Progenitor cell of endocrine pancreas (in vitro differentiated cells): Measurements from ENCODE around the gene DELE1. TPM values are rescaled to one million over a fixed set of nuclear protein-coding genes. Genes with fewer than 3 reads are reported as not detected.

Experiments used
- DNase-seq: peaks from one replicate; pipeline ENCODE4 v3.0.0; 2021; ENCODE audit warnings: low spot score; ENCODE audit not compliant: unreplicated experiment
- H3K27ac Mint-ChIP-seq: 2 replicates; pipeline ENCODE4 v1.8.0; 2021; ENCODE audit warnings: mild to moderate bottlenecking, moderate library complexity, mixed read lengths
- H3K27me3 Mint-ChIP-seq: 2 replicates; pipeline ENCODE4 v1.8.0; 2021; ENCODE audit warnings: mixed read lengths
- H3K36me3 Mint-ChIP-seq: 2 replicates; pipeline ENCODE4 v1.8.0; 2022; ENCODE audit warnings: mixed read lengths; ENCODE audit not compliant: insufficient read depth
- H3K4me1 Mint-ChIP-seq: 2 replicates; pipeline ENCODE4 v1.8.0; 2021; ENCODE audit warnings: low read depth, mixed read lengths
- H3K4me3 Mint-ChIP-seq: 2 replicates; pipeline ENCODE4 v1.8.0; 2021; ENCODE audit warnings: low read depth, mild to moderate bottlenecking, moderate library complexity, mixed read lengths
- H3K9me3 Mint-ChIP-seq: 2 replicates; pipeline ENCODE4 v1.8.0; 2021; ENCODE audit warnings: low read depth, mixed read lengths
- CTCF ChIP-seq: fragments of 200-600 bp; sonication (generic); IDR thresholded peaks from one replicate; pipeline ENCODE4 v1.5.0; 2021; ENCODE audit warnings: antibody characterized with exemption, mild to moderate bottlenecking; ENCODE audit not compliant: unreplicated experiment
- total RNA-seq: library from RNA; stranded (reverse); gene quantifications from 2 replicates; pipeline ENCODE4 v1.2.1, GENCODE V29; 2021

DELE1 gene
- total RNA-seq, 1 donor from 2014 or later = 86.1 TPM

DNA sequence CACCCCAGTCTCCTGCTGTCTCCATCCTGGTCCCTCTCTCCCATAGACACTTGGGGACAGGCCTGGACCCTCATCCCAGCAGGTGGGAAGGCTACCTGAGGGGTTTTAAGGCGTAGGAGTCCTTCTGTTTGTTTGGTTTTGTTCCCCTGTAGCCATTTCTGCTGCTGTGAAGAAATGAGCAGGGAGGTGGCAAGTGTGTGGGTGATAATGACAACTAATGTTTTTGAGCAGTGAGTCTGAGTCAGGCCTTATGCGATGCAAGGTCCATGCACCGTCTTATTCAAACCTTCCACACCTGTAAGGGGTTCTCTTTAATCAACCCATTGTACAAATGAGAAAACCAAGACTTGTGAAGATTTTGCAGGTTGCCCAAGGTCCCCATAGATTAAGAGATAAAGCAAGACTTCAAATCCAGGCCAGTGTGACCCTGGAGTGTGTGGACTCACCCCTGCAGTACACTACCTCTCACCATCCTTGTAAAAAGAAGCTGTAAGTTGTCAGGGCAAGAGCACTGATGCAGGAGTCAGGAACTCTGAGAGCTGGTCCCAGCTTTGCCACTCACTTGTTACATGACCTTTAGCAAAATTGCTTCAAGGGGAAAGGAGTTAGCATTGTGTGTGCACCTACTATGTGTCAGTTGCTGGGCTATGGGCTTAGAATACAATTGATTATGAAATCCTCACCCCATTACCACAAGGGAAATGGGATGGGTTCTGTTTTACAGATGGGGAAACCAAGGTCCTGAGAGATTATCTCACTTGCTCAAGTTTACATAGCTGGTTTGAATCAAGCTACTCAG is 26.7 kb downstream of the DELE1 start:
- peaks cover 1% of the 10 kb centered on the region for H3K4me1 Mint-ChIP-seq
- no peak for DNase-seq

GRCh38 chr5:141951332-141951781 is 27.7 kb downstream of the DELE1 start:
- H3K27ac Mint-ChIP-seq = no peak overlapping the region
- no peaks in the 10 kb centered on the region for H3K36me3 Mint-ChIP-seq
- no peaks in the 10 kb centered on the region for H3K4me1 Mint-ChIP-seq
- peak; percentile 59 for TF ChIP-seq CTCF
- no peak overlapping the region for H3K4me3 Mint-ChIP-seq
- DNase-seq = no peak
- H3K27me3 Mint-ChIP-seq = no peaks in the 10 kb centered on the region
- H3K9me3 Mint-ChIP-seq = no peaks in the 10 kb centered on the region

More for the DNA sequence above, 26.7 kb downstream of the DELE1 start:
- Mint-ChIP-seq H3K27me3 (no peaks in the 10 kb centered on the region), H3K9me3 (no peaks in the 10 kb centered on the region), H3K27ac (no peak overlapping the region), H3K4me3 (no peak overlapping the region), H3K36me3 (no peaks in the 10 kb centered on the region)
- TF ChIP-seq CTCF = no peak

GRCh38 chr5:141952020-141952419 is 28.3 kb downstream of the DELE1 start:
- Mint-ChIP-seq H3K27me3 (no peaks in the 10 kb centered on the region), H3K9me3 (no peaks in the 10 kb centered on the region), H3K4me3 (no peak overlapping the region), H3K36me3 (no peaks in the 10 kb centered on the region), H3K4me1 (no peaks in the 10 kb centered on the region), H3K27ac (no peak overlapping the region)
- no peak for DNase-seq
- TF ChIP-seq CTCF = no peak

DNA sequence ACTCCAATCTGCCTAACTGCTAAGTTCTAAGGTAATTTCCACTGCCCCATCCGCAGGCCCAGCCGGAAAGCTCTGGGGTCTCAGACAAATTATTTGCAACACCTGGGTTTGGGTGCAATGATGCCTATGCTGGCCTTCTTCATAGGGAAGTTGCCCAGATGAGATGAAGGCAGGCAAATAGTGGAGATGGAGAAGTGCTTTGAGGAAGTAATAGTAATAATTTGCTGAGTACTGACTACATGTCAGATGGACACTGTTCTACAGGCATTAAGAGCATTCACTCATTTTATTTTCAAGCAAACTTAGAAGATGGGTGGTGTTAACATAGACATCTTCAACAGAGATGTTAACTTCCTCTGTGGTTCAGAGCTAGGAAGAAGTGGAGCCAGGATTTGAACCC is 30.5 kb downstream of the DELE1 start:
- no peak overlapping the region for H3K4me3 Mint-ChIP-seq
- no peaks in the 10 kb centered on the region for H3K9me3 Mint-ChIP-seq
- DNase-seq = no peak
- peaks cover 4% of the 10 kb centered on the region for H3K27me3 Mint-ChIP-seq
- H3K27ac Mint-ChIP-seq = no peak overlapping the region
- no peaks in the 10 kb centered on the region for H3K4me1 Mint-ChIP-seq
- no peaks in the 10 kb centered on the region for H3K36me3 Mint-ChIP-seq
- no peak for TF ChIP-seq CTCF

DNA sequence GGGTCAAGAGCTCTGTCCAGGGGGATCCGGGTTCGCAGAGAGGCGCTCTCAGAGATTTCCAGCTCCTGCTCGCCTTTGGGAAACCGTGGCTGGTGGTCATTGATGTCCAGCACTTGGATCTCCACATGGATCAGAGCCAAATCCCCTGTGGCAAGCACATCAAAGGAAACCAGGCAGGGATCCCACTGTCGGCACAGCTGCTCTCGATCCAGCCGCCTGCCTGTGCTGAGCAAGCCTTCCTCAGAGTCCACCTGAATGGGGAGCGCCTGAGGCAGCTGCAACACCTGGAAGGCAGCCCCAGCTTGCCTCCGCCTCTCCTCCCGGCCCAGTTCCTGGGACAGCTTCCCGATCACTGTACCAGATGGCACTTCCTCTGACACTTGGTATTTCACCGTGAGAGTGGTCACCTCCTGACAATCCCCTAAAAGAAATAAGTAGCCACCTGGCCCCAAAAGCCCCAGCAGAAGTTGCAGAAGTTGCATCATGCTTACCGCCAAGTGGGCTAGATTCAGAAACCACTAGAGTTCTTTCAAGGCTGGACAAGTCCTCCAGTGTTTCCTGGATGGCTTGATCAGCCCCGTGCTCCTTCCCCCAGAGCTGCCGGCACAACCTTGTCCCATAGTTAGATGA is 33.8 kb downstream of the DELE1 start:
- Mint-ChIP-seq H3K4me1 (peaks cover 5% of the 10 kb centered on the region), H3K36me3 (no peaks in the 10 kb centered on the region), H3K9me3 (no peaks in the 10 kb centered on the region), H3K4me3 (no peak overlapping the region), H3K27ac (no peak overlapping the region), H3K27me3 (peaks cover 4% of the 10 kb centered on the region)
- TF ChIP-seq CTCF = no peak
- no peak for DNase-seq
